Karpas-422 (cell line): Measurements from ENCODE around the gene CCDC83. TPM values are rescaled to one million over a fixed set of nuclear protein-coding genes. Genes with fewer than 3 reads are reported as not detected.
A peak's percentile ranks its signal among the peaks of the same experiment; 100 is the strongest.
"Not testable (repeated sequence)": the region's sequence is repeated elsewhere in the genome, so short reads cannot be mapped to it uniquely, and the experiment has no call there.

Source experiments
- DNase-seq: peaks from one replicate; pipeline ENCODE4 v3.0.0-alpha.2; 2015
- H2AFZ ChIP-seq: fragments of 200-600 bp; sonication (generic); 2 replicates; pipeline ENCODE4 v1.6.1; 2014; ENCODE audit warnings: antibody characterized with exemption, low read length, mixed read lengths
- H3K27ac ChIP-seq: fragments of 200-600 bp; sonication (generic); 2 replicates; pipeline ENCODE4 v1.5.1; 2014; ENCODE audit warnings: mild to moderate bottlenecking, low read length, moderate library complexity
- H3K27me3 ChIP-seq: fragments of 200-600 bp; sonication (generic); 2 replicates; pipeline ENCODE4 v1.6.1; 2014; ENCODE audit warnings: low read length, mixed read lengths
- H3K36me3 ChIP-seq: fragments of 200-600 bp; sonication (generic); 2 replicates; pipeline ENCODE4 v1.6.1; 2014; ENCODE audit warnings: low read length, mixed read lengths; ENCODE audit not compliant: insufficient read depth
- H3K4me1 ChIP-seq: fragments of 200-600 bp; sonication (generic); 2 replicates; pipeline ENCODE4 v1.6.1; 2014; ENCODE audit warnings: mild to moderate bottlenecking, low read length, mixed read lengths
- H3K4me2 ChIP-seq: fragments of 200-600 bp; sonication (generic); 2 replicates; pipeline ENCODE4 v1.6.1; 2014; ENCODE audit warnings: low read length, low read depth, mild to moderate bottlenecking; ENCODE audit not compliant: poor library complexity, severe bottlenecking
- H3K4me3 ChIP-seq: fragments of 200-600 bp; sonication (generic); 2 replicates; pipeline ENCODE4 v1.5.1; 2014; ENCODE audit warnings: mild to moderate bottlenecking, antibody characterized with exemption, low read length, mixed read lengths
- H3K79me2 ChIP-seq: fragments of 200-600 bp; sonication (generic); 2 replicates; pipeline ENCODE4 v1.6.1; 2014; ENCODE audit warnings: mild to moderate bottlenecking, low read length, mixed read lengths
- H3K9ac ChIP-seq: fragments of 200-600 bp; sonication (generic); 2 replicates; pipeline ENCODE4 v1.6.0; 2014; ENCODE audit warnings: low read length
- H3K9me2 ChIP-seq: fragments of 200-600 bp; sonication (generic), shearing (Covaris generic); replicated peaks from 2 replicates; pipeline ENCODE4 v1.6.0; 2014; ENCODE audit warnings: mild to moderate bottlenecking, low read length, moderate library complexity; ENCODE audit not compliant: insufficient read depth
- H3K9me3 ChIP-seq: fragments of 300-700, 200-600 bp; sonication (generic); 2 replicates; pipeline ENCODE4 v1.6.1; 2014; ENCODE audit warnings: low read length, mixed read lengths
- H4K20me1 ChIP-seq: fragments of 200-600 bp; sonication (generic); 2 replicates; pipeline ENCODE4 v1.6.1; 2014; ENCODE audit warnings: mild to moderate bottlenecking, antibody characterized with exemption, low read length, low read depth; ENCODE audit not compliant: insufficient read depth
- total RNA-seq: library from RNA; depleted of rRNA; stranded (reverse); fragments of >200 nt; shearing (Covaris generic); gene quantifications from 2 replicates; pipeline ENCODE4 v1.2.3, GENCODE V29; 2014; ENCODE audit warnings: low replicate concordance

CCDC83 gene
- total RNA-seq, 1 experiment from 2014 or later, result not detected

DNA sequence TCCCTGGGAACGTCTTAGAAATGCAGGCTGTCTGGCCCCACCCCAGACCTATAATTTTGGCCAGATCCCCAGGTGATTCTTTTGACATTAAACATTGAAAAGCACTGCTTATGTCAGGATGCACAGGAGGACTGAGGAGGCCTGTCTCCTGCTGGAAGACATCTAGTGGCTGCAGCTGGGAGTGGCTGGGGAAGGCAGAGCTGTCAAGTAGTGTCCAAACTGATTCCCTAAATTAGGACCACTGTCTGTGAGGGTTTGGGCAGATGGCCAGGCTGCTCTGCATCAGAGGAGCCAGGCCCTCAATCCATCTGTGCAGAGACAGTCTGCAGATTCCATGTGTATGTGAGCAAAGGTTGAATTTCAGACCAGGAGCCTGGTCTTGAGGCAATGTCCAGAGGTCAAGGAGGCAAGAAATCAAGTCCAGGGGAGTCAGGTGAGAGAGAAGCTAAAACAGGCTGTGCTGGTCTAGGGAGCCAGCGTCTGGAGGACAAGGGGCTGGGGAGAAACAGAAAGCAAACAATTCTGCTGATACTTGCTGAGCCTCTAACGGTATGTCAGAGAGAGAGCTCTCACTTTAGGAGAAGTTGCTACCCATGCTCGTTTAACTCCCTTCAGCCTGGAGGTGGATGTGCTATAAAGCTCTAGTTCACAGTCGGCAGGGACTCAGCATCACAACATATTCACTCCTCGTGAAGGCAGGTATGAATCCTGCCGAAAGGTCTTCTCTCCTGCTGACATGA, 28.9 kb upstream of the CCDC83 start:
- DNase-seq, result peak; percentile 75
- H3K27ac ChIP-seq, result no peak overlapping the region

DNA sequence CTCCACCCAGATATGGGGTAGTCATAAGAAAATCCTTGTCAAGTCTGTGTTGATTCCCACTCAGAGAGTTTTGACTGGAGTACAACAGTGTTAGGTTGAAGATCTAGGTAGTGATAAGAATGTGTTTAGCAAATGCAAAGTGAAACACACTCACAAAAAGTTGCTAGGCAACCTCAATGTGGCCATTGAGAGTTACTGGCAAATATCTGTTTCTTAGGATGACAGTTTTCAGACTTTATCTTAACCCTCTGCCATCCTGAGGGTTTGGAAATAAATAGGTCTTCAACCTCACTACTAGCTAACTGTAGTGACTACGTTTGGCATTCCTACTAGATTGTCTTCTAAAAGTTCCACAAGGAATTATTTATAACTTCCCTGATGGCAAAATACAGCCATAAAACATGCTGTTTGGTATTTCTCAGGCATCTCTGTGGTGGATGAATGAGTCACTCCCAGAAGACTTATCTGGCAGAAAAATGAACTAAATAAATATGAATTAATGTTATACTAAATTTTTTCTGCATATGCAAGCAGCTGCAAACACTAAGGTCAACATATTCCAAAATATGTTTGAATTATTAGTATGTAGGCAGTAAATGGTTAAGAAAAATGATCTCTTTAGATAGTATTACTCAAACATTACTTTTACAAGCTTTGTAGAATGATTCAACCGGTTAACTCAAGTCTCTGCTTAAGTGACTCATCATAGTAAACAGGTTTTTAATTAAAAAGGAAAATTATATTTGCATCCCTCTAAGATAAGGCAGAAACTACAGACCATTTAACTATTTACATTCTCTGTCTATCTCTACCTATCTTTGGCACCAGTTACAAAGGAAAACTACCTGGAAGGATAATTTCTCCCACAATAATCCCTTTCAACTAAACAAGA, 27.2 kb upstream of the CCDC83 start:
- no peak for DNase-seq
- no peak overlapping the region for H3K27ac ChIP-seq
- no peaks in the 10 kb centered on the region for H3K9me3 ChIP-seq

More for the DNA sequence above, 28.9 kb upstream of the CCDC83 start:
- Histone ChIP-seq H2AFZ (no peak overlapping the region), H3K4me3 (no peak overlapping the region), H3K79me2 (no peaks in the 10 kb centered on the region), H3K36me3 (no peaks in the 10 kb centered on the region), H3K9ac (no peak overlapping the region), H3K9me2 (no peaks in the 10 kb centered on the region), H4K20me1 (no peaks in the 10 kb centered on the region), H3K4me1 (no peaks in the 10 kb centered on the region), H3K9me3 (no peaks in the 10 kb centered on the region), H3K27me3 (no peaks in the 10 kb centered on the region), H3K4me2 (no peak overlapping the region)

GRCh38 chr11:85828640-85828978, 26.6 kb upstream of the CCDC83 start:
- H4K20me1 ChIP-seq, result no peaks in the 10 kb centered on the region
- H3K27me3 ChIP-seq, result no peaks in the 10 kb centered on the region
- H3K36me3 ChIP-seq, result no peaks in the 10 kb centered on the region
- no peak for DNase-seq
- H3K9ac ChIP-seq, result no peak overlapping the region
- no peaks in the 10 kb centered on the region for H3K4me1 ChIP-seq
- no peak overlapping the region for H3K4me3 ChIP-seq
- no peaks in the 10 kb centered on the region for H3K9me2 ChIP-seq
- H3K79me2 ChIP-seq, result no peaks in the 10 kb centered on the region
- H3K9me3 ChIP-seq, result no peaks in the 10 kb centered on the region
- no peak overlapping the region for H3K27ac ChIP-seq
- no peak overlapping the region for H2AFZ ChIP-seq
- H3K4me2 ChIP-seq, result no peak overlapping the region

More for the DNA sequence above, 27.2 kb upstream of the CCDC83 start:
- H3K36me3 ChIP-seq, result no peaks in the 10 kb centered on the region
- H3K79me2 ChIP-seq, result no peaks in the 10 kb centered on the region
- H2AFZ ChIP-seq, result no peak overlapping the region
- no peaks in the 10 kb centered on the region for H3K9me2 ChIP-seq
- H3K9ac ChIP-seq, result no peak overlapping the region
- no peaks in the 10 kb centered on the region for H3K4me1 ChIP-seq
- no peaks in the 10 kb centered on the region for H4K20me1 ChIP-seq
- no peak overlapping the region for H3K4me2 ChIP-seq
- H3K4me3 ChIP-seq, result no peak overlapping the region
- no peaks in the 10 kb centered on the region for H3K27me3 ChIP-seq

GRCh38 chr11:85829172-85829571, 26.0 kb upstream of the CCDC83 start:
- DNase-seq, result no peak
- H3K9me3 ChIP-seq, result no peaks in the 10 kb centered on the region
- H4K20me1 ChIP-seq, result no peaks in the 10 kb centered on the region
- H3K9ac ChIP-seq, result no peak overlapping the region
- no peak overlapping the region for H3K4me2 ChIP-seq
- no peaks in the 10 kb centered on the region for H3K79me2 ChIP-seq
- no peak overlapping the region for H3K27ac ChIP-seq
- no peaks in the 10 kb centered on the region for H3K27me3 ChIP-seq
- H3K9me2 ChIP-seq, result no peaks in the 10 kb centered on the region
- no peaks in the 10 kb centered on the region for H3K36me3 ChIP-seq
- H3K4me3 ChIP-seq, result no peak overlapping the region
- no peaks in the 10 kb centered on the region for H3K4me1 ChIP-seq
- H2AFZ ChIP-seq, result no peak overlapping the region

GRCh38 chr11:85831050-85831449, 24.1 kb upstream of the CCDC83 start:
- no peak overlapping the region for H3K4me3 ChIP-seq
- no peaks in the 10 kb centered on the region for H3K9me3 ChIP-seq
- no peak overlapping the region for H3K27ac ChIP-seq
- no peak for DNase-seq
- no peaks in the 10 kb centered on the region for H4K20me1 ChIP-seq
- H3K9me2 ChIP-seq, result no peaks in the 10 kb centered on the region
- H3K27me3 ChIP-seq, result peaks cover 4% of the 10 kb centered on the region; the same call in 1 of the 2 replicates
- no peak overlapping the region for H2AFZ ChIP-seq
- H3K4me2 ChIP-seq, result no peak overlapping the region
- no peaks in the 10 kb centered on the region for H3K36me3 ChIP-seq
- H3K9ac ChIP-seq, result no peak overlapping the region
- H3K79me2 ChIP-seq, result no peaks in the 10 kb centered on the region
- H3K4me1 ChIP-seq, result no peaks in the 10 kb centered on the region

DNA sequence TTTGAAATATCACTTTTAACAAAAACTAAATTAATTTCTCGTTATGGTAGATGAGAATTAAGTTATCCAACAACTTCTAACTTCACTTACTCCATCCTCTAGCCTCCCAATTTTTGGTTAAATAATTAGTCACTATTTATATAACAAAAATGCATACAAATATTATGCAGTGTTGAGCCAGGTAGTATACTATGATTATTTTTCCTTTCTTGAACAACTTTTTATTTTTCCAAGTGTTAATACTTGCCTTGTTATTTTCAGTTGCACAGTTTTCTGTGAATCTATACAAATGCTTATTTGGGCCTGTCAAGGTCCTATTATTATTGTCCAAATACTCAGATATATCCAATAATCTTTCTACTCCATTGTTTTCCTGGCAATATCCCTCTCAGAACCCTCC, 19.9 kb upstream of the CCDC83 start:
- no peaks in the 10 kb centered on the region for H3K9me3 ChIP-seq
- H3K27me3 ChIP-seq, result peaks cover 7% of the 10 kb centered on the region; the same call in 1 of the 2 replicates
- no peak overlapping the region for H3K9ac ChIP-seq
- no peak overlapping the region for H3K4me2 ChIP-seq
- no peak overlapping the region for H2AFZ ChIP-seq
- no peak for DNase-seq
- no peak overlapping the region for H3K27ac ChIP-seq
- H3K79me2 ChIP-seq, result no peaks in the 10 kb centered on the region
- no peaks in the 10 kb centered on the region for H4K20me1 ChIP-seq
- H3K4me3 ChIP-seq, result no peak overlapping the region
- H3K36me3 ChIP-seq, result no peaks in the 10 kb centered on the region
- H3K4me1 ChIP-seq, result no peaks in the 10 kb centered on the region
- H3K9me2 ChIP-seq, result no peaks in the 10 kb centered on the region

- H3K9ac ChIP-seq, result no peak overlapping the region
- H3K4me3 ChIP-seq, result no peak overlapping the region
- H3K9me3 ChIP-seq, result no peaks in the 10 kb centered on the region
- no peaks in the 10 kb centered on the region for H3K4me1 ChIP-seq
- H3K4me2 ChIP-seq, result no peak overlapping the region
- no peak for DNase-seq
- no peaks in the 10 kb centered on the region for H3K9me2 ChIP-seq
- no peaks in the 10 kb centered on the region for H4K20me1 ChIP-seq
- no peak overlapping the region for H2AFZ ChIP-seq
- H3K27ac ChIP-seq, result no peak overlapping the region
- no peaks in the 10 kb centered on the region for H3K36me3 ChIP-seq
- H3K27me3 ChIP-seq, result peaks cover 7% of the 10 kb centered on the region; the same call in 1 of the 2 replicates
- H3K79me2 ChIP-seq, result no peaks in the 10 kb centered on the region
Observed at GRCh38 chr11:85835729-85836128, 19.5 kb upstream of the CCDC83 start.

DNA sequence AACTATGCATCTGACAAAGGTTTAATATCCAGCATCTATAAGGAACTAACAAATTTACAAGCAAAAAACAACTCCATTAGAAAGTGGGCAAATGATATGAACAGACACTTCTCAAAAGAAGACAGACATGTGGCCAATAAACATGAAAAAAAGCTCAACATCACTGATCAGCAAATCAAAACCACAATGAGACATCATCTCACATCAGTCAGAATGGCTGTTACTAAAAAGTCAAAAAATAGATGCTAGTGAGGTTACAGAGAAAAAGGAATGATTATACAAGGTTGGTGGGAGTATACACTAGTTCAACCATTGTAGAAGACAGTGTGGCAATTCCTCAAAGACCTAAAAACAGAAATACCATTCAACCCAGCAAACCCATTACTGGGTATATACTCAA, 14.3 kb upstream of the CCDC83 start:
- not testable (repeated sequence) for H3K9me2 ChIP-seq, H3K4me3 ChIP-seq, H3K27ac ChIP-seq, H3K9me3 ChIP-seq, H3K4me2 ChIP-seq, H3K4me1 ChIP-seq, DNase-seq, H3K79me2 ChIP-seq, H2AFZ ChIP-seq, H4K20me1 ChIP-seq, H3K27me3 ChIP-seq, H3K36me3 ChIP-seq, H3K9ac ChIP-seq
